Epithelial cell of prostate (primary cell): ENCODE data around the gene SUPT3H.
"Not testable (repeated sequence)": the region's sequence is repeated elsewhere in the genome, so short reads cannot be mapped to it uniquely, and the experiment has no call there.

Experiments used
- DNase-seq: peaks from one replicate; pipeline ENCODE4 v3.0.0-alpha.2; 2011; ENCODE audit warnings: low read depth, low spot score
- H3K27ac ChIP-seq: fragments of 450-650 bp; 2 replicates; pipeline ENCODE4 v1.5.1; 2017; ENCODE audit warnings: mild to moderate bottlenecking

The SUPT3H gene

GRCh38 chr6:44931385-44931784, 446.3 kb downstream of the SUPT3H start:
- H3K27ac ChIP-seq = no peak overlapping the region
- DNase-seq = no peak

GRCh38 chr6:44926556-44926955, 451.2 kb downstream of the SUPT3H start:
- no peak overlapping the region for H3K27ac ChIP-seq
- DNase-seq = peak; percentile 5

GRCh38 chr6:44925100-44925739, 452.5 kb downstream of the SUPT3H start:
- DNase-seq = peak; percentile 18
- H3K27ac ChIP-seq = no peak overlapping the region

- no peak overlapping the region for H3K27ac ChIP-seq
Observed at GRCh38 chr6:44923444-44923843, 454.3 kb downstream of the SUPT3H start.

GRCh38 chr6:44921798-44922197, 455.9 kb downstream of the SUPT3H start:
- no peak overlapping the region for H3K27ac ChIP-seq
- DNase-seq = no peak

More at GRCh38 chr6:44923444-44923843, 454.3 kb downstream of the SUPT3H start:
- no peak for DNase-seq

- no peak overlapping the region for H3K27ac ChIP-seq
- no peak for DNase-seq
Observed at GRCh38 chr6:44920952-44921491, 456.7 kb downstream of the SUPT3H start.

GRCh38 chr6:44918671-44919296, 458.9 kb downstream of the SUPT3H start:
- no peak overlapping the region for H3K27ac ChIP-seq
- DNase-seq = no peak

- H3K27ac ChIP-seq = no peak overlapping the region
- DNase-seq = peak; percentile 57
Observed at GRCh38 chr6:44917430-44917829, 460.3 kb downstream of the SUPT3H start.

GRCh38 chr6:44915111-44915510, 462.6 kb downstream of the SUPT3H start:
- no peak overlapping the region for H3K27ac ChIP-seq
- DNase-seq = no peak

- no peak for DNase-seq
- H3K27ac ChIP-seq = no peak overlapping the region
Observed at GRCh38 chr6:44914141-44914540, 463.6 kb downstream of the SUPT3H start.

GRCh38 chr6:44906761-44907160, 471.0 kb downstream of the SUPT3H start:
- H3K27ac ChIP-seq = no peak overlapping the region
- DNase-seq = no peak

GRCh38 chr6:44900358-44900757, 477.4 kb downstream of the SUPT3H start:
- H3K27ac ChIP-seq, DNase-seq: not testable (repeated sequence)

- DNase-seq = no peak
- no peak overlapping the region for H3K27ac ChIP-seq
Observed at GRCh38 chr6:44898296-44898930, 479.3 kb downstream of the SUPT3H start.

- H3K27ac ChIP-seq = no peak overlapping the region
- DNase-seq = no peak
Observed at GRCh38 chr6:44897316-44897715, 480.4 kb downstream of the SUPT3H start.

- no peak for DNase-seq
- H3K27ac ChIP-seq = no peak overlapping the region
Observed at GRCh38 chr6:44896701-44897100, 481.0 kb downstream of the SUPT3H start.

- DNase-seq = no peak
Observed at GRCh38 chr6:44892579-44892978, 485.2 kb downstream of the SUPT3H start.

GRCh38 chr6:44879071-44879470, 498.7 kb downstream of the SUPT3H start:
- DNase-seq, H3K27ac ChIP-seq: not testable (repeated sequence)

More at GRCh38 chr6:44892579-44892978, 485.2 kb downstream of the SUPT3H start:
- no peak overlapping the region for H3K27ac ChIP-seq

GRCh38 chr6:44876638-44877037, 501.1 kb downstream of the SUPT3H start:
- not testable (repeated sequence) for DNase-seq, H3K27ac ChIP-seq

- H3K27ac ChIP-seq = no peak overlapping the region
- DNase-seq = no peak
Observed at GRCh38 chr6:44869321-44869897, 508.3 kb downstream of the SUPT3H start.

- no peak for DNase-seq
- H3K27ac ChIP-seq = no peak overlapping the region
Observed at GRCh38 chr6:44868910-44869309, 508.8 kb downstream of the SUPT3H start.

- no peak for DNase-seq
- no peak overlapping the region for H3K27ac ChIP-seq
Observed at GRCh38 chr6:44868335-44868668, 509.4 kb downstream of the SUPT3H start.
